Cardiac muscle cell (in vitro differentiated cells and primary cell): Measurements from ENCODE around the gene DIAPH2. TPM values are rescaled to one million over a fixed set of nuclear protein-coding genes. Genes with fewer than 3 reads are reported as not detected.

Experiments used
- DNase-seq, 2 donors: peaks; one replicate each; pipeline versions ENCODE4 v3.0.0 to v3.0.0-alpha.2; 2010 to 2017; ENCODE audit warnings: low read depth in 1 of 2, low spot score in 1 of 2
- H3K27ac ChIP-seq: fragments of 200-600 bp; sonication (generic); 2 replicates; pipeline ENCODE4 v1.5.1; 2016
- H3K27me3 ChIP-seq: fragments of 200-600 bp; sonication (generic); 2 replicates; pipeline ENCODE4 v1.6.0; 2016; ENCODE audit warnings: control low read depth
- H3K36me3 ChIP-seq: fragments of 200-600 bp; sonication (generic); 2 replicates; pipeline ENCODE4 v1.5.1; 2016; ENCODE audit warnings: control low read depth
- H3K4me1 ChIP-seq: fragments of 200-600 bp; sonication (generic); 2 replicates; pipeline ENCODE4 v1.8.1; 2017; ENCODE audit warnings: low read depth, mild to moderate bottlenecking, mixed run types
- H3K4me3 ChIP-seq: fragments of 200-600 bp; sonication (generic); 2 replicates; pipeline ENCODE4 v1.5.1; 2016; ENCODE audit warnings: mild to moderate bottlenecking
- H3K9me3 ChIP-seq: fragments of 200-600 bp; sonication (generic); 2 replicates; pipeline ENCODE4 v1.5.1; 2017; ENCODE audit warnings: low read depth, mild to moderate bottlenecking, control low read depth
- polyA plus RNA-seq: library from polyadenylated mRNA; unstranded; fragments of >200 nt; fragmentation: Nextera tagmentation; extraction: Ambion mirVana; gene quantifications from 2 replicates; pipeline ENCODE4 v1.2.1, GENCODE V29; 2016
- total RNA-seq: library from RNA; depleted of rRNA; stranded (reverse); fragments of >200 nt; gene quantifications from 2 replicates; pipeline ENCODE4 v1.2.3, GENCODE V29; 2016
- TF ChIP-seq, protein P1 (sequence below): IDR thresholded peaks from 2 replicates; pipeline ENCODE4 v1.5.1; 2012; ENCODE audit warnings: low read depth, mild to moderate bottlenecking, low read length

Gene DIAPH2
- total and polyA plus RNA-seq, 2 experiments from 2014 or later: 9.1 to 18.4 TPM

DNA sequence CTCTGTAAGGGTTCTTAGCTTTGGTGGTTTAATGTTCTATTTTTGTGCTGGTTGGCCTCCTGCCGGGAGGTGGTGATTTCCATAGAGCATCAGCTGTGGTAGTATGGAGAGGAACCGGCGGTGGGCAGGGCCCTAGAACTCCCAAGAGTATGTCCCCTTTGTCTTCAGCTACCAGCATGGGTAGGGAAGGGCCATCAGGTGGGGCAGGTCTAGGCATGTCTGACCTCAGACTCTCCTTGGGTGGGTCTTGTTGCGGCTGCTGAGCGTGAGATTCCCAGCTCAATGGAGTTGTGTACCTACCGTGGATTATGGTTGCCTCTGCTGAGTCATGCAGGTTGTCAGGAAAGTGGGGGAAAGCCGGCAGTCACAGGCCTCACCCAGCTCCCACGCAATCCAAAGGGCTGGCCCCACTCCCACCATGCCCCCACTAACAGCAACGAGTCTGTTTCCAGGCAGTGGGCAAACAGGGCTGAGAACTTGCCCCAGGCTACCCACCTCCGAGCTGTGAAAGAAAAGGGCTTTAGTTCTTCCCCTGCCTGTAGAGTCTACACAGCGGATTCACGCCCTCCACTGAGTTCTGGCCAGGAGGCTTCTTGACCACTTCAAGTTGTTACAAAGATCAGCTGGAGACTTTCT, 434.9 kb downstream of the DIAPH2 start:
- TF ChIP-seq, protein P1, sequence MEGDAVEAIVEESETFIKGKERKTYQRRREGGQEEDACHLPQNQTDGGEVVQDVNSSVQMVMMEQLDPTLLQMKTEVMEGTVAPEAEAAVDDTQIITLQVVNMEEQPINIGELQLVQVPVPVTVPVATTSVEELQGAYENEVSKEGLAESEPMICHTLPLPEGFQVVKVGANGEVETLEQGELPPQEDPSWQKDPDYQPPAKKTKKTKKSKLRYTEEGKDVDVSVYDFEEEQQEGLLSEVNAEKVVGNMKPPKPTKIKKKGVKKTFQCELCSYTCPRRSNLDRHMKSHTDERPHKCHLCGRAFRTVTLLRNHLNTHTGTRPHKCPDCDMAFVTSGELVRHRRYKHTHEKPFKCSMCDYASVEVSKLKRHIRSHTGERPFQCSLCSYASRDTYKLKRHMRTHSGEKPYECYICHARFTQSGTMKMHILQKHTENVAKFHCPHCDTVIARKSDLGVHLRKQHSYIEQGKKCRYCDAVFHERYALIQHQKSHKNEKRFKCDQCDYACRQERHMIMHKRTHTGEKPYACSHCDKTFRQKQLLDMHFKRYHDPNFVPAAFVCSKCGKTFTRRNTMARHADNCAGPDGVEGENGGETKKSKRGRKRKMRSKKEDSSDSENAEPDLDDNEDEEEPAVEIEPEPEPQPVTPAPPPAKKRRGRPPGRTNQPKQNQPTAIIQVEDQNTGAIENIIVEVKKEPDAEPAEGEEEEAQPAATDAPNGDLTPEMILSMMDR: no peak
- DNase-seq: no peak

DNA sequence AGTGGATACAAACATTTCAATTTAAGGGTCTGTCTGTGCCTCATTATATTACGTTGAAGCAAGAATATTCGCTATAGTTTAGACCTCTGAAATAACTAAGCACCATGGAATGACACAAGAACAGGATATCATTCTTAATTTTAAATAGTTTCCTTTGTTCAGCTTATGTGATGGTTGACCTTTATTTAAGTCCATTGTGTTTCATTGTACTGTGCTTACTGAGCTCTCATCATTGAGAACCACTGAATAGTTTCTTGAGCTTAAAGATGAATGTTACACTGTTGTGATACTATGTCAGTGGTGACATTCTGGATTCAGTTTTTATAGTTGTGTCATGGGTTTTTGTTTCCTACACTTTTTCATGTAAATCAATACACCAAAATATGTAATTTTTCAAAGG, 438.4 kb downstream of the DIAPH2 start:
- TF ChIP-seq, protein P1: no peak
- Histone ChIP-seq H3K9me3 (no peaks in the 10 kb centered on the region), H3K4me1 (no peaks in the 10 kb centered on the region), H3K27me3 (no peaks in the 10 kb centered on the region), H3K4me3 (no peak overlapping the region), H3K36me3 (no peaks in the 10 kb centered on the region), H3K27ac (no peak overlapping the region)
- DNase-seq: no peak

More for the DNA sequence above, 434.9 kb downstream of the DIAPH2 start:
- no peaks in the 10 kb centered on the region for H3K36me3 ChIP-seq
- H3K4me3 ChIP-seq: no peak overlapping the region
- H3K9me3 ChIP-seq: no peaks in the 10 kb centered on the region
- H3K27me3 ChIP-seq: no peaks in the 10 kb centered on the region
- no peaks in the 10 kb centered on the region for H3K4me1 ChIP-seq
- H3K27ac ChIP-seq: no peak overlapping the region

DNA sequence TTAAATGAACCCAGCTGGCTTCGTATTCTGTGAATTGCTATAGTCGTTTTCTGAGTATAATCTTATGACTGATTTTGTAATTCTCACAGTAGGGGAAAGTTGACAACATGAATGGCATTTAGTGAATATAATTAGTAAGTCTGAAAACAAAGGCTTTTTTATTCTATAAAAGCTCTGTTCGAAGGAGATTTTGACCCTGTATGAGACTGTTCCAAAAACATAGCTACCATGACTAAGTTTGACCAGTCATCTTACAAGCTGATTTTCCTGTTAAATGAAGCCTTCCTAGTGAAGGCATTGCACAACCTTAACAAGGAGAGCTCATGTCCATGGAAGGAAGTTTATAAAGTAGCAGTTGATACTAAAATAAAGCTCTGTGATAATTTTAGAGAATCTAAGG, 441.4 kb downstream of the DIAPH2 start:
- H3K36me3 ChIP-seq: no peaks in the 10 kb centered on the region
- peak in 1 of 2 donors; percentile 63 for DNase-seq
- no peak overlapping the region for H3K27ac ChIP-seq
- no peaks in the 10 kb centered on the region for H3K27me3 ChIP-seq
- H3K4me1 ChIP-seq: no peaks in the 10 kb centered on the region
- no peaks in the 10 kb centered on the region for H3K9me3 ChIP-seq
- TF ChIP-seq, protein P1: no peak
- no peak overlapping the region for H3K4me3 ChIP-seq

DNA sequence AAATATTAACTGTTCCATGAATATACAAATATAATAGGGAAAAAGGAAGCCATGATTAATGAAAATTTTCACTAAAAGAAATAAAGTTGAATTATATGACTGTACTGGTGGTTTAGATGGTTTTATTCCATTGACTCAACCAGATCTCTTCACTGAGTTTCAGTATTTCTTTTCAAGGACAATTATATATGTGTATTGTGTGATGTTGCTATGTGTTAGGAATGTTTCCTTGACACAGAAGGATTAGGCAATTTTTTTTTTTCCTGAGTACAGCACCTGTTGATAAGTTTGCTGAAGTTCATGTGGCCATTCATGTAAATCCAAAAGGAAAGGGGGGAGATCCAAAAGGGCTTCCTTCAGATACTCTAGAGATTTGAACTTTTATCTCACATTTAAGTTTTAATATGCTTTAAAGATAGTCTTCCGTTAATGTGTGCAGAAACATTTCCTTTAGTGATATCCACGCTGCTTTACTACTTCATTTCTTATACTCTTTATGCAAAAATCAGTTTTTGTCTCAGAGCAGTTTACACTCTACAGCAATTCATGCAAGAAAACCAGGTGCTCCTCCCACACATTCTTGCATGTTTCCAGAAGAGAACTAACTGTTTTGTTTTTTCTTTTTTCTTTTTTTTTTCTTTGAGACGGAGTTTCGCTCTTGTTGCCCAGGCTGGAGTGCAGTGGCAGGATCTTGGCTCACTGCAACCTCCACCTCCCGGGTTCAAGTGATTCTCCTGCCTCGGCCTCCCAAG, 448.2 kb downstream of the DIAPH2 start:
- H3K9me3 ChIP-seq: no peaks in the 10 kb centered on the region
- peak in 1 of 2 donors; percentile 8 for DNase-seq
- H3K27me3 ChIP-seq: no peaks in the 10 kb centered on the region
- H3K4me3 ChIP-seq: no peak overlapping the region
- no peak overlapping the region for H3K27ac ChIP-seq
- no peaks in the 10 kb centered on the region for H3K4me1 ChIP-seq
- H3K36me3 ChIP-seq: no peaks in the 10 kb centered on the region
- TF ChIP-seq, protein P1: no peak

DNA sequence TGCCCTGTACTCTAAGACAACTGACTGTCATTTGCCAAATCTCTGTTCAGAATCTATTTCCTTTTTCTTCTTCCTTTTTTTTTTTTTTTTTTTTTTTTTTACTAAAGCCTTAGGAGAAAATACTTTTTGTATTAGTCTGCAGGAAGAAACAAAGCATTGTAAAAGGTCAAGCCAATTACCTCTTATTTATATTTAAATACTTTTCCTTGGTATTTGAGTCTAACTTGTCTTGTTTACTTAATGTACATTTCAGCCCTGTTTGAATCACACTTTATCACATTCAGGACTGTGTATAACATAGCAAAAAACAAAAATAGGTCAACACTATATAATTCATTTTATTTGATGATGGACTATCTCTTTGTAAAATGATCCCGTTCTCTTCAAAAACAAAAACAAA, 461.3 kb downstream of the DIAPH2 start:
- H3K36me3 ChIP-seq: no peaks in the 10 kb centered on the region
- peaks cover 13% of the 10 kb centered on the region for H3K4me1 ChIP-seq
- no peak overlapping the region for H3K27ac ChIP-seq
- H3K4me3 ChIP-seq: no peak overlapping the region
- no peak for DNase-seq
- H3K27me3 ChIP-seq: no peaks in the 10 kb centered on the region
- no peaks in the 10 kb centered on the region for H3K9me3 ChIP-seq
- TF ChIP-seq, protein P1: no peak
